K562 (cell line): ENCODE data around the gene COX6B2. TPM values are rescaled to one million over a fixed set of nuclear protein-coding genes. Genes with fewer than 3 reads are reported as not detected.

ENCODE experiments used
- ATAC-seq: fragments of 200-7000 bp; cut with Tn5 transposase; 3 replicates; pipeline ENCODE4 v1.9.1; 2020; ENCODE audit warnings: moderate library complexity
- BruUV-seq: library from RNA; stranded (reverse); fragments of 400-500 nt; replicated peaks from 2 replicates; lab custom pipeline; 2021; lab: Mats Ljungman, UMichigan
- CTCF ChIA-PET: fragments of 300-600 bp; formaldehyde crosslinking; extraction: SDS; loops from one replicate; lab custom pipeline; 2021; ENCODE audit warnings: low intra/inter-chr PET ratio; lab: Yijun Ruan, JAX
- POLR2A ChIA-PET: fragments of 300-600, 350-650 bp; sonication (Branson Sonifier 250); formaldehyde crosslinking; extraction: SDS; loops from one replicate; lab custom pipeline; 2021; ENCODE audit warnings: antibody characterized with exemption, inconsistent platforms; lab: Yijun Ruan, JAX
- DNase-seq, 4 experiments: peaks; one replicate each; pipeline versions ENCODE4 v3.0.0 to v3.0.0-alpha.2; 2011 to 2018; ENCODE audit warnings: low spot score in 3 of 4, mixed read lengths in 3 of 4; ENCODE audit errors: extremely low read depth in 1 of 4
- FAIRE-seq: peaks from 2 replicates; lab custom pipeline; 2011; peaks lifted over from hg19 to GRCh38; lab: Jason Lieb, UNC
- H2AFZ ChIP-seq: 2 replicates; pipeline ENCODE4 v1.6.0; 2011; ENCODE audit warnings: low read depth, low read length, control low read depth, inconsistent platforms
- H3K27ac ChIP-seq: fragments of 200-600 bp; 3 replicates; pipeline ENCODE4 v1.8.0; 2011; ENCODE audit warnings: low read depth, mild to moderate bottlenecking, control low read depth, inconsistent platforms, low read length, moderate library complexity, mixed read lengths; ENCODE audit errors: extremely low read depth
- H3K27me3 ChIP-seq, 2 experiments: fragments of 300-600 bp in 1 of 2; 2 replicates in 1 of 2; 3 replicates in 1 of 2; pipeline versions ENCODE4 v1.6.0 to v1.8.0; 2011; ENCODE audit warnings: inconsistent platforms in 2 of 2, low read length in 2 of 2, mild to moderate bottlenecking in 1 of 2, mixed read lengths in 1 of 2, moderate library complexity in 1 of 2; ENCODE audit not compliant: control insufficient read depth in 2 of 2, insufficient read depth in 2 of 2
- H3K36me3 ChIP-seq: fragments of 300-600 bp; 3 replicates; pipeline ENCODE4 v1.8.0; 2011; ENCODE audit warnings: mild to moderate bottlenecking, low read length, inconsistent platforms; ENCODE audit not compliant: control insufficient read depth, insufficient read depth
- H3K4me1 ChIP-seq, 2 experiments: fragments of 200-600 bp in 1 of 2; replicated peaks in 1 of 2; 2 replicates in 1 of 2; 3 replicates in 1 of 2; pipeline versions ENCODE4 v1.5.1 to v1.8.0; 2011; ENCODE audit warnings: inconsistent platforms in 2 of 2, low read length in 2 of 2, mild to moderate bottlenecking in 1 of 2, mixed read lengths in 1 of 2, moderate library complexity in 1 of 2; ENCODE audit not compliant: control insufficient read depth in 2 of 2, insufficient read depth in 2 of 2
- H3K4me2 ChIP-seq: 2 replicates; pipeline ENCODE4 v1.6.1; 2011; ENCODE audit warnings: low read length, control low read depth, inconsistent platforms, mixed read lengths; ENCODE audit not compliant: insufficient read depth
- H3K4me3 ChIP-seq: fragments of 200-600 bp; sonication (generic), shearing (Covaris generic); 2 replicates; pipeline ENCODE4 v1.5.1; 2016; ENCODE audit warnings: control low read depth, inconsistent platforms
- H3K79me2 ChIP-seq: fragments of 200-600 bp; 3 replicates; pipeline ENCODE4 v1.8.0; 2011; ENCODE audit warnings: low read length, inconsistent platforms; ENCODE audit not compliant: control insufficient read depth, insufficient read depth
- H3K9ac ChIP-seq, 2 experiments: 2 replicates each; pipeline versions ENCODE4 v1.6.0 to v1.6.1; 2011; ENCODE audit warnings: low read depth in 2 of 2, low read length in 2 of 2, control low read depth in 1 of 2, inconsistent platforms in 1 of 2, mild to moderate bottlenecking in 1 of 2, mixed read lengths in 1 of 2; ENCODE audit not compliant: insufficient read depth in 1 of 2
- H3K9me1 ChIP-seq: one replicate; pipeline ENCODE4 v1.6.0; 2011; ENCODE audit warnings: inconsistent platforms, mild to moderate bottlenecking, low read length, moderate library complexity; ENCODE audit not compliant: control insufficient read depth, insufficient read depth
- H3K9me3 ChIP-seq: replicated peaks from 2 replicates; pipeline ENCODE4 v1.5.1; 2011; ENCODE audit warnings: low read depth, low read length, inconsistent platforms; ENCODE audit not compliant: control insufficient read depth, insufficient read depth
- H4K20me1 ChIP-seq: replicated peaks from 2 replicates; pipeline ENCODE4 v1.6.1; 2011; ENCODE audit warnings: low read length, inconsistent platforms, mixed read lengths; ENCODE audit not compliant: control insufficient read depth, insufficient read depth
- AFF1 ChIP-seq, 2 experiments: fragments of 450-650 bp; IDR thresholded peaks; 2 replicates each; pipeline ENCODE4 v1.6.1; 2018; ENCODE audit warnings: mild to moderate bottlenecking in 2 of 2, low read depth in 1 of 2; ENCODE audit not compliant: partially characterized antibody in 2 of 2
- CBX2 ChIP-seq: fragments of 200-600 bp; sonication (generic); IDR thresholded peaks from one replicate; pipeline ENCODE4 v1.6.1; 2012; ENCODE audit warnings: mild to moderate bottlenecking, low read length, inconsistent platforms; ENCODE audit not compliant: insufficient read depth, poor library complexity, severe bottlenecking
- CHD2 ChIP-seq: IDR thresholded peaks from 2 replicates; pipeline ENCODE4 v1.6.1; 2011; ENCODE audit warnings: low read depth, low read length
- CREM ChIP-seq: IDR thresholded peaks from 2 replicates; pipeline ENCODE4 v1.6.1; 2014; ENCODE audit warnings: antibody characterized with exemption, low read depth
- FOXO4 ChIP-seq: fragments of 450-650 bp; formaldehyde crosslinking; IDR thresholded peaks from 2 replicates; pipeline ENCODE4 v1.4.0; 2020; ENCODE audit warnings: mild to moderate bottlenecking, moderate library complexity
- HCFC1 ChIP-seq: IDR thresholded peaks from 2 replicates; pipeline ENCODE4 v1.6.1; 2012; ENCODE audit warnings: low read depth, low read length, improper control_type of control experiment
- MAX ChIP-seq: sonication (generic); formaldehyde crosslinking; IDR thresholded peaks from 2 replicates; pipeline ENCODE4 v1.9.0; 2022; ENCODE audit warnings: mild to moderate bottlenecking, missing genetic modification reagents
- MYBL2 ChIP-seq, 2 experiments: fragments of 450-650 bp in 1 of 2; sonication (generic) in 1 of 2; formaldehyde crosslinking in 1 of 2; IDR thresholded peaks; 2 replicates each; pipeline versions ENCODE4 v1.6.1 to v1.8.1; 2017 to 2022; ENCODE audit warnings: borderline replicate concordance in 1 of 2, inconsistent platforms in 1 of 2, low read depth in 1 of 2, mild to moderate bottlenecking in 1 of 2, missing genetic modification reagents in 1 of 2, moderate library complexity in 1 of 2
- POLR2A ChIP-seq: fragments of 450-650 bp; conservative IDR thresholded peaks from 2 replicates; pipeline ENCODE4 v1.6.1; 2016
- POLR2AphosphoS5 ChIP-seq: IDR thresholded peaks from 2 replicates; pipeline ENCODE4 v1.6.1; 2011; ENCODE audit warnings: mild to moderate bottlenecking, low read depth, low read length, moderate library complexity; ENCODE audit not compliant: control insufficient read depth, insufficient read depth
- POLR2G ChIP-seq: fragments of 200-400 bp; formaldehyde crosslinking; IDR thresholded peaks from 2 replicates; pipeline ENCODE4 v1.6.1; 2017; ENCODE audit warnings: low read depth, mild to moderate bottlenecking, antibody characterized with exemption, low read length, moderate library complexity
- PRMT5 ChIP-seq: sonication (generic); formaldehyde crosslinking; IDR thresholded peaks from 2 replicates; pipeline ENCODE4 v1.5.0; 2020; ENCODE audit warnings: missing genetic modification reagents
- RBFOX2 ChIP-seq: fragments of 200-400 bp; formaldehyde crosslinking; IDR thresholded peaks from 2 replicates; pipeline ENCODE4 v1.6.1; 2017; ENCODE audit warnings: low read depth, mild to moderate bottlenecking, low read length, moderate library complexity
- RCOR1 ChIP-seq, 2 experiments: IDR thresholded peaks; 2 replicates each; pipeline ENCODE4 v1.6.1; 2012; ENCODE audit warnings: low read depth in 2 of 2, low read length in 2 of 2, borderline replicate concordance in 1 of 2, improper control_type of control experiment in 1 of 2
- ZFP1 ChIP-seq: fragments of 450-650 bp; formaldehyde crosslinking; IDR thresholded peaks from 2 replicates; pipeline ENCODE4 v1.4.0; 2020; ENCODE audit warnings: mild to moderate bottlenecking, mixed read lengths
- ZNF121 ChIP-seq: sonication (generic); formaldehyde crosslinking; conservative IDR thresholded peaks from 2 replicates; pipeline ENCODE4 v1.8.0; 2022; ENCODE audit warnings: missing genetic modification reagents
- ZNF24 ChIP-seq: fragments of 450-650 bp; IDR thresholded peaks from 2 replicates; pipeline ENCODE4 v1.6.1; 2016
- ZNF778 ChIP-seq: fragments of 450-650 bp; formaldehyde crosslinking; IDR thresholded peaks from 2 replicates; pipeline ENCODE4 v1.4.0; 2020; ENCODE audit warnings: mild to moderate bottlenecking, moderate library complexity
- WGBS: fragments of 100-300 bp; shearing (Covaris generic); methylation state at CpG from one replicate; pipeline ENCODE4 v1.1.6; 2016; ENCODE audit warnings: low coverage, mixed read lengths; ENCODE audit not compliant: insufficient coverage; ENCODE audit errors: missing lambda C conversion rate; 5-methylcytosine and 5-hydroxymethylcytosine counted together
- in situ Hi-C: fragments of 300-500 bp; cut with MboI; formaldehyde crosslinking; loops from 4 replicates; pipeline ENCODE4 v1.15.0; 2018; ENCODE audit warnings: inconsistent platforms, mixed read lengths
- intact Hi-C: fragments of 100-400 bp; cut with micrococcal nuclease; formaldehyde crosslinking; loops from 2 replicates; pipeline ENCODE4 v1.14.2; 2022
- polyA plus RNA-seq, 8 experiments: library from polyadenylated mRNA; depleted of rRNA in 4 of 8; stranded (reverse) in 5 of 8; unstranded in 3 of 8; fragments of >200 nt; fragmentation: Nextera tagmentation in 2 of 8; fragmentation: Illumina TruSeq in 1 of 8; extraction: Ambion mirVana in 2 of 8; extraction: Trizol in 1 of 8; gene quantifications; 2 replicates each; pipeline versions ENCODE4 v1.2.1 to v1.2.3, GENCODE V29; 2011 to 2014; ENCODE audit warnings: inconsistent platforms in 1 of 8, missing spikeins in 1 of 8
- total RNA-seq, 7 experiments: library from RNA; depleted of rRNA in 6 of 7; stranded (reverse); fragments of >200 nt in 6 of 7; fragmentation: Illumina TruSeq in 2 of 7; extraction: Trizol in 2 of 7; gene quantifications; 2 replicates each; pipeline versions ENCODE4 v1.2.1 to v1.2.3, GENCODE V29; 2011 to 2021; ENCODE audit warnings: low replicate concordance in 1 of 7

Gene COX6B2
- total and polyA plus RNA-seq, 9 of the 15 experiments (the other 6 are each of a cell fraction or from before 2014, with no cell fraction given), result 0.40 to 2.5 (median 0.83) TPM

GRCh38 chr19:55390461-55390880, 36.0 kb upstream of the COX6B2 start:
- ChIA-PET POLR2A (interaction anchor here (0.6 to 12.9 kb wide), 6 partner anchors 8 to 905 kb away, joined by 3 to 195 read pairs (median 5); partner anchors contain the start of gene UBE2S), CTCF (no interaction called here)
- Histone ChIP-seq H3K79me2 (peaks cover 43% of the 10 kb centered on the region), H3K4me1 (peaks cover 44 to 60% of the 10 kb centered on the region in 2 experiments), H2AFZ (no peak overlapping the region), H3K4me2 (no peak overlapping the region; the same call in 1 of the 2 replicates), H3K4me3 (no peak overlapping the region), H3K27me3 (no peaks in the 10 kb centered on the region), H3K9me3 (no peaks in the 10 kb centered on the region), H4K20me1 (peaks cover 54% of the 10 kb centered on the region), H3K27ac (peak overlapping the region; percentile 32; the same call in 1 of the 3 replicates), H3K9ac (peak overlapping the region in 1 of 2 experiments; percentile 98; a peak in 2 of 4 replicates), H3K9me1 (peaks cover 19% of the 10 kb centered on the region), H3K36me3 (peaks cover 55% of the 10 kb centered on the region)
- FAIRE-seq (peak; percentile 75), ATAC-seq (peak; percentile 59), DNase-seq (peak in 2 of 4 experiments; percentile 65 to 83)
- BruUV-seq, result no TSS peak
- in situ Hi-C loops (no loop called here), intact Hi-C loops (no loop called here)
- 26% methylated on average over 6 of the region's 7 CpGs for WGBS
- TF ChIP-seq ZNF121 (CRISPR knock-in tag) (no peak), CREM (no peak), ZNF24 (no peak), AFF1 (IDR thresholded peaks at IDR 0.05; ENCODE audit: low read depth in 1 of 2, partially characterized antibody in 2 of 2) (no peak), MAX (CRISPR knock-in tag) (no peak), POLR2A (peak; percentile 21; the same call in 1 of the 2 replicates), CHD2 (peak; percentile 21; the same call in 1 of the 2 replicates), FOXO4 (CRISPR knock-in tag) (no peak), POLR2AphosphoS5 (peak; percentile 44; the same call in 1 of the 2 replicates), PRMT5 (CRISPR knock-in tag) (no peak), HCFC1 (no peak), MYBL2 (IDR thresholded peaks at IDR 0.05; ENCODE audit: low read depth) (no peak), MYBL2 (CRISPR knock-in tag; IDR thresholded peaks at IDR 0.05; ENCODE audit: borderline replicate concordance) (no peak), POLR2G (peak; percentile 70), ZNF778 (CRISPR knock-in tag) (no peak), RCOR1 (IDR thresholded peaks at IDR 0.05; ENCODE audit: borderline replicate concordance in 1 of 2, low read depth in 2 of 2, low read length in 2 of 2) (0 out of 4 replicates have a peak, but pooled peaks of 1 of the 2 experiments have one; percentile 15), ZFP1 (CRISPR knock-in tag) (no peak), RBFOX2 (peak; percentile 68), CBX2 (no peak)
